ENCODE data around the gene RBBP8NL.

Gene RBBP8NL

GRCh38 chr20:62392077-62392418 lies 35.3 kb downstream of the RBBP8NL start:
- TF ChIP-seq, protein P1, sequence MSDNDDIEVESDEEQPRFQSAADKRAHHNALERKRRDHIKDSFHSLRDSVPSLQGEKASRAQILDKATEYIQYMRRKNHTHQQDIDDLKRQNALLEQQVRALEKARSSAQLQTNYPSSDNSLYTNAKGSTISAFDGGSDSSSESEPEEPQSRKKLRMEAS (IDR thresholded peaks at IDR 0.05), result peak; percentile 14; the same call in 1 of the 2 replicates
- TF ChIP-seq TCF12 (IDR thresholded peaks at IDR 0.05; ENCODE audit: low read depth), result peak; percentile 11; the same call in 1 of the 2 replicates
- no peak for TF ChIP-seq ZBTB7A (IDR thresholded peaks at IDR 0.05; ENCODE audit: low read depth)
- no peak for TF ChIP-seq REST (IDR thresholded peaks at IDR 0.05; ENCODE audit: low read depth)

GRCh38 chr20:62391165-62392076 lies 35.9 kb downstream of the RBBP8NL start:
- TF ChIP-seq TCF12 (IDR thresholded peaks at IDR 0.05; ENCODE audit: low read depth) (peak; percentile 80; the same call in 1 of the 2 replicates), TEAD4 (IDR thresholded peaks at IDR 0.05) (peak; percentile 44; the same call in 1 of the 2 replicates), CREB1 (IDR thresholded peaks at IDR 0.05; ENCODE audit: low read depth) (no peak), FOXM1 (IDR thresholded peaks at IDR 0.05; ENCODE audit: borderline replicate concordance, low read depth) (no peak), EP300 (IDR thresholded peaks at IDR 0.05; ENCODE audit: borderline replicate concordance) (peak; percentile 53; the same call in 1 of the 2 replicates), NFIC (IDR thresholded peaks at IDR 0.05) (peak; percentile 77)

DNA sequence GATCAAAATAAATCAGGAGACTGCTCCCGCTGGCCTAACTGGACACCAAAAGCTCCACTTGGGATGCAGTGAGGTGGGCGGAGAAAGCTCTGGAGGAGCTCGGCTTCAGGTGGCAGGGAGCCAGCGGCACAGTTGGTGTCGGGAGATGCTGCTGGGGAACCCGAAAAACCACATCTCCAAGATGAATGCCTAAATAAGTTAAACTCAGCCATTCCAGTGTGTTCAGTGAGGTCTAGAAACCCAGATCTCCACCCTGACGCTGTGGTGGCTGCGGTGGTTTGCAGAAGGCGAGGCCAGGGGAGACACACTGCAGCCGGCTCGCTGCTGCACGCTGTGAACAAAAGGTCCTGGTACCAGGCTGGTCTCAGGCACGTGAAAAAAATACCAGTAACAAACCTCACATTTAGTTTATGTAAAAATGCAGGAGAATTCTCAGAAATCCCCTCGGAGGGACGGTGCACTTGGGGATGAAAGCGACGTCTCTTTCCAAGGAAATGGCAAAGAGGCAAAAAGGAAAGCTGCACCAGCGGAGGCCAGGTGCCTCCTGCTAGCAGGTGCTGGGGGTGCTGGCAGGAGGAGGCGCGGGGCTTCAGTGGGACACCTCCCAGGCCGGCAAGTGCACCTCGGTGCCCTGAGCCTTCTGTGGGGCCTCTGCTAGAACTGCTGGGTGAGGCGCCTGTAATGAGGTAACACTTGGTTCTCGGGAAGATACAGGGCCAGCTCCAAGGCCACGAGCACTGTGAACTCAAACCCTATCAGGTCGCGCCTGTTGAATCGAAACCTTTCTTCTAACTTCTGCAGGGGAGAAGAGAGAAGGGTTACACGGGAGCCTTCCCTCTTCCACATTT lies 36.8 kb downstream of the RBBP8NL start:
- TF ChIP-seq TAF1 (IDR thresholded peaks at IDR 0.05; ENCODE audit: low read depth), result no peak
- peak; percentile 64; the same call in 1 of the 2 replicates for TF ChIP-seq NFIC (IDR thresholded peaks at IDR 0.05)

- TF ChIP-seq REST (IDR thresholded peaks at IDR 0.05; ENCODE audit: low read depth), result peak; percentile 58
- TF ChIP-seq, protein P1 (IDR thresholded peaks at IDR 0.05), result no peak
- TF ChIP-seq TAF1 (IDR thresholded peaks at IDR 0.05; ENCODE audit: low read depth), result peak; percentile 24; the same call in 1 of the 2 replicates
These were observed 37.7 kb downstream of the RBBP8NL start for GRCh38 chr20:62389601-62390087.

- no peak for TF ChIP-seq YY1 (IDR thresholded peaks at IDR 0.05; ENCODE audit: low read depth)
- TF ChIP-seq CEBPB (IDR thresholded peaks at IDR 0.05), result no peak
- TF ChIP-seq USF1 (IDR thresholded peaks at IDR 0.05), result no peak
- TF ChIP-seq ZBTB7A (IDR thresholded peaks at IDR 0.05; ENCODE audit: low read depth), result no peak
These were observed 38.3 kb downstream of the RBBP8NL start for GRCh38 chr20:62388839-62389600.

GRCh38 chr20:62387933-62388635 lies 39.3 kb downstream of the RBBP8NL start:
- TF ChIP-seq RAD21 (IDR thresholded peaks at IDR 0.05; ENCODE audit: low read depth) (no peak), CREB1 (IDR thresholded peaks at IDR 0.05; ENCODE audit: low read depth) (no peak), TCF12 (IDR thresholded peaks at IDR 0.05; ENCODE audit: low read depth) (no peak), FOXM1 (IDR thresholded peaks at IDR 0.05; ENCODE audit: borderline replicate concordance, low read depth) (no peak), USF1 (IDR thresholded peaks at IDR 0.05) (no peak)

All from Ishikawa (cell line).